CD4-positive, alpha-beta T cell treated with Interleukin-4 for 4 hours (primary cell): ENCODE data around the gene ERCC2.
"Not testable (repeated sequence)": the region's sequence is repeated elsewhere in the genome, so short reads cannot be mapped to it uniquely, and the experiment has no call there.

Source experiments
- DNase-seq: peaks from one replicate; pipeline ENCODE4 v3.0.0-alpha.2; 2020

Gene ERCC2

DNA sequence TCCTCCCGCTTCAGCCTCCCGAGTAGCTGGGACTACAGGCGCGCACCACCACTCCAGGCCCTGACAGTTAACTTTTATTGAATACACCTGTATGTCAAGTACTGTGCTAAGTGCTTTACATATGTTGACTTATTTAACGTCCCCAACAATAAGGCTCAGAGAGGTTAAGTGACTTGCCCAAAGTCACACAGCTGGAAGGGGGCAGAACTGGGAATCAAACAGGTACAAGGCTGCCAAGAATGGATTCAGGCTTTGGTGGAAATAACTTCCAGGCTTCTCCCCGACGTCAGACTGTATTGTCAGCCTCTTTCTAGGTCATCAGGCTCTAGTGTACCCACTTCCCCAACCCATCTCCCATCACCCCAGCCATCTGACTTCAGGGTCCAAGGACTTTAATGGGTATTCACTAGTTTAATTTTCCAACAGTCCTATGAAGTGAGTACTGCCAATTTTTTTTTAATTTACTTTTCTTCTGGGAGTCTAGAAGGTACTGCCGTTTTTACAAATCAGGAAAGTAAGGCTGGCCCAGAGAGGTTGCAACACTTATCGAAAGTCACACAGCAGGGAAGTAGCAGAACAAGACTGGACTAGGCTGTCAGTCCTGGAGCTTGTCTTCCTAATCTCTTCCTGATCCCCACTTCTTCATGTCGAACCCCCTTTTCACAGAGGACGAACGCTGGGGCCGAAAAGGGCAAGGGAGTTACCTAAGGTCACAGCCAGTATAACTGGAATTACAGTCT, 42.8 kb downstream of the ERCC2 start:
- DNase-seq = no peak

DNA sequence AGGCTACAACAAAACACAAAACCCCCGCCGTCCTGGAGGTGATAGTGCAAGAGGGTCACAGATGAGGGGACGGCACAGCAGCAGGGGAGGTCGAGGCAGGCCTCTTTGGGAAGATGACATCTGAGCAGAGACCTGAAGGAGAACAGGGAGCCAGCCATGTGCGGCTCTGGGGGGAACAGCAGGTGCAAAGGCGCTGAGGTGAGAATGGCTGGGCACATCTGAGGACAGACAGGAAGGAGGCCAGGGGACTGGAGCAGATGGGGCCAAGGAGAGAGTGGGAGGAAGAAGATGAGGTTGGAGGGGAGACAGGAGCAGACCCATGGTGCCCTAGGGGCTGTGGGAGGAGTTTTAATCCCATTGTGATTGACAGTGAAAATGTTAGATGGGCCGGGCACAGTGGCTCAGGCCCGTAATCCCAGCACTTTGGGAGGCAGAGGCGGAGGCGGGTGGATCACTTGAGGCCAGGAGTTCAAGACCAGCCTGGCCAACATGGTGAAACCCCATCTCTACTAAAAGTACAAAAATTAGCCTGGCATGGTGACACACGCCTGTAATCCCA, 45.9 kb downstream of the ERCC2 start:
- no peak for DNase-seq

DNA sequence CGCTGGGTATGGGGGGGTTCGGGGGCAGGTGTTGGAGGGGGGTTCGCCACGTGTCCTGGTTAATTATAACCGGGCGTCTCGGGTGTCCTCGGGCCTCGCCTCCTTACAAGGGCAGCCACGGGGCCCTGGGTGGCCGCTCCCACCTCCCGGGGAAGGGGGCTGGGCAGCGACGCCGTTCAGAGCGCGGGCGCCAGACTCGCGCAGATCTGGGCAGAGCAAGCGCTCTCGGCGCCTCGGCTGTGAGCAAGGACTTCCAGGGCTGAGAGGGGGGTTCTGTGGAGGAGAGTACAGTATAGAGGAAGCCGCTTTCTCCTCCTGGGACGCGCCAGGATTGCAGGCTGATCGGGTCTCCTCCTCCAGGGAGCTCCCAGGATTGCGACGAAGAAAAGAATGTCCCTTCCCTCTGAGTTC, 46.7 kb downstream of the ERCC2 start:
- DNase-seq = no peak

DNA sequence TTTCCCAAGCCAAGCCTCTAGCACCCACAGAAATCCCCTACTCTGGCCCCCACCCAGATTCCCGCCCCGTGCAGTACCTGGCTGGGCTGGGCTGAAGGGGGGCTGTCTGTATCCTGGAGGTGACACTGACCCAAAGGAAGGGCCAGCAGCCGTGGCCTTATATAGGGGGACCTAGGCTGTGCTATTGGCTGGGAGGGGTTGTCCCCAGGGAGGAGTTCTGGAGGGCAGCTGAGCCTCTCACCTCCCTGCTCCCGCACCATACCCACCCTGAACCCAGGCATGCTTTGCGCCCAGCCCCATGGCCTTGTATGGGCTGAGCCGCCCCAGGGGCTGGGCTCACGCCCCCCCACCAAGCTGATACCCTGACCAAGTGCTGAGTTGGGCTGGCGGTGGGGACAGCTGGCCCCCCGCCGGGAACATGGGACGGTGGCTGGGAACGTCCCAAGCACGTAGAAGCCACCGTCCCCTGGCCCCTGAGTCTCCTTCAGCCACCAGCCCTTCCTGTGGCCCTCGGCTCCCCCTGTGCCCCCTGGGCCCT, 47.6 kb downstream of the ERCC2 start, which contains the start of gene CKM:
CKM (minus strand) TSS at position 132 of the 538 bp plus-strand sequence. CDS start 3,162 bp downstream, outside the sequence.
- no peak for DNase-seq

DNA sequence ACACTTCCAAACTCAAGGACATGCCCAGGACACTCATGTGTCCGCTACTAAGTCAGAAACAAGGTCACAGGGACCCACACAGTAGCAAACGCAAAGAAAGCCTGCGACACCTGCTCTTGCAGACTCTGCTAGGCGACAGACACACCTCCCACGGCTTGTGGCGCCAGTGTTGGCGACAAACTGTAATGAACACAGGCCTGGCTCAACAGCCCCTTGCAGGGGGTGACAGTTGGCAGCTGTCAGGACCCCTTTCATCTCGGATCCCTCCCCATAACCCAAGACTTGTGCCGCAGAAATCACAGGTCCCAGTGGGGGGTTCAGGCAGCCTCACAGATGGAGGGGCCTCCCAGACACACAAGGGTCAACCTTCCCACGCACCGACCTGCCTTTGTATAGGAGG, 48.1 kb downstream of the ERCC2 start:
- DNase-seq = no peak

DNA sequence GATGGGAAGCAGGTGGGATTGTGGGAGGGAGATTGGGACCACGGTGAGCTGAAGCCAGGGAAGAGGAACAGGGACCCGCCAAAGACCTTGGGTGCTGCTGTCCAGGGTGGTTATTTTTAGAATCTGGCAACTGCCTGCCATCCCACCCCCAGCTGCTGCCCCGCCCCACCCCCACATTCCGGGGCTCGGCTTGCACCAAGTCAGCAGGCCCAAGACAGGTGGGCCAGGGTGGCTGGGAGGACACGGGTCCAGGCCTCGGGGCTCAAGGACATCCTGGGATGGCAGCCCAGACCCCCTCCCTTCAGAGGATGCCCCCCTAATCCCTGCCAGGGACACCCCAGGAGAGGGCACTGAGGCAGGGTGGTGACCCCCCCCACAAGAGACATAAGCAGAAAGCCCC, 48.5 kb downstream of the ERCC2 start:
- no peak for DNase-seq

DNA sequence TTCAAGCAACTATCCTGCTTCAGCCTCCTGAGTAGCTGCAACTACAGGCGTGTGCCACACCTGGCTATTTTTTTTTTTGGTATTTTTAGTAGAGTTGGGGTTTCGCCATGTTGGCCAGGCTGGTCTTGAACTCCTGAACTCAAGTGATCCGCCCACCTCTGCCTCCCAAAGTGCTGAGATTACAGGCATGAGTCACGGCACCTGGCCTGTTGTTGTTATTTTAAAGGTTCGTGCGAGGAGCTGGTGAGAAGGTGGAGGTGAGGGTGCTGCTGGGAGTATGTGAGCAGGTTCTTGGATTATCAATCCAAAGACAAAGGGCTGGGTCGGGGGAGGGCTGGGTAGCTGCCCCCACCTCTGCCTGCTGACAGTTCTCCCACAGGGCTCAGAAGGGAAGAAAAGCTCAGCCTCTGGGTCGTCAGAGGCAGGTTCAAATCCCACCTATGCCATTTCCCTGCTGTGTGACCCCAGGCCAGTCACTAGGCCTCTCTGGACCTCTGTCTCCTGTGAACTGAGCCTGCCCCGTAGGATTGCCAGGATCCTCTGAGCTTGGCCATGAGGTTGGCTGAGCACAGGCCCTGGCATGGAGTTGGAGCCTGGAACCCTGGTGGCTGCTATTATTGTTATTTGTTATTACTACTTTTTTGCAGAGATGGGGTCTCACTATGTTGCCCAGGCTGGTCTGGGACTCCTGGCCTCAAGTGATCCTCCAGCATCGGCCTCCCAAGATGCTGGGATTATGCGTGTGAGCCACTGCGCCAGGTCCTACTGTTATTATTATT, 49.2 kb downstream of the ERCC2 start:
- DNase-seq = no peak

DNA sequence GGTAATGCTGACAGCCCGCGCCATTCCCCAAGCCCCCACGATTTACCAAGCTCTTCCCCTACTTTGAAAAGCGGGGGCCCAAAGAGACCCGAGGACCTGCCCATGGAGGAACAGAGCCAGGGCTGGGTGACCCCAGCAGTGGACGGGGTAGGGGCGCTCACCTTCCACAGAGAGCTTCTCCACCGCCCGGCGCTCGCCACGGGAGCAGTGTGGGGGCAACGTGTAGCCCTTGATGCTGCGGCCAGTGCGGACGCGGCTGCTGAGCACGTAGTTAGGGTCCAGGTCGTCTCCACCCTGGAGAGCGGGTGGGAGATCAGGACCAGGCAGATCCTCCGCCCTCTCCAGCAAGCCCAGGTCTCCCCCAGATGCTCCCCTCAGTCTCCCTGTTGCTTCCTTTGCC, 55.1 kb downstream of the ERCC2 start:
- DNase-seq = no peak

DNA sequence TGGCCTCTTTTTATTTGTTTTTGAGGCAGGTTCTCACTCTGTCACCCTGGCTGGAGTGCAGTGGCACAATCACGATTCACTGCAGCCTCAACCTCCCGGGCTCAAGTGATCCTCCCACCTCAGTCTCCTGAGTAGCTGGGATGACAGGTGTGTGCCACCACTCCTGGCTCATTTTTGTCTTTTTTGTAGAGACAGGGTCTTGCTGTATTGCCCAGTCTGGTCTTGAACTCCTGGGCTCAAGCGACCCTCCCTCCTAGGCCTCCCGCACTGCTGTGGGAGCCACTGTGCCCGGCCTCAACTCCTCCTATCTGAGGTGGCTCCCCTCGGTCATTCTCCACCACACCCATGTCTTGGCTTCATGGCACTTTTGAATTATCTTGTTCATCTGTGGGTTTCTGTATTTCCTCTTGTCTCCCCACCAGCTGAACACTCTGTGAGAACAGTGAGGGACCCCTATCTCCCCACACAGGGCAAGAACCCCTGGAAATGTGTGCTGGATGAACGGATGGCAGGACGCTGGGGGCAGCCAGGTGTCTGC, 55.6 kb downstream of the ERCC2 start:
- no peak for DNase-seq

DNA sequence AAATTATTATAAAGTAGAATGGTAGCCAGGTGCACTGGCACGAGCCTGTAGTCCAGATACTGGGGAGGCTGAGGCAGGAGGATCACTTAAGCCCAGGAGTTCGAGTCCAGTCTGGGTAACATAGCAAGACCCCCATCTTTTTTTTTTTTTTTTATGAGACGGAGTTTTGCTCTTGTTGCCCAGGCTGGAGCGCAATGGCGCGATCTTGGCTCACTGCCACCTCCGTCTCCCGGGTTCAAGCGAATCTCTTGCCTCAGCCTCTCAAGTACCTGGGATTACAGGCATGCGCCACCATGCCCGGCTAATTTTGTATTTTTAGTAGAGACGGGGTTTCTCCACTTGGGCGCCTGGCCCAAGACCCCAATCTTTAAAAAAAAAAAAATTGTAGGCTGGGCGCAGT, 58.1 kb downstream of the ERCC2 start:
- not testable (repeated sequence) for DNase-seq

DNA sequence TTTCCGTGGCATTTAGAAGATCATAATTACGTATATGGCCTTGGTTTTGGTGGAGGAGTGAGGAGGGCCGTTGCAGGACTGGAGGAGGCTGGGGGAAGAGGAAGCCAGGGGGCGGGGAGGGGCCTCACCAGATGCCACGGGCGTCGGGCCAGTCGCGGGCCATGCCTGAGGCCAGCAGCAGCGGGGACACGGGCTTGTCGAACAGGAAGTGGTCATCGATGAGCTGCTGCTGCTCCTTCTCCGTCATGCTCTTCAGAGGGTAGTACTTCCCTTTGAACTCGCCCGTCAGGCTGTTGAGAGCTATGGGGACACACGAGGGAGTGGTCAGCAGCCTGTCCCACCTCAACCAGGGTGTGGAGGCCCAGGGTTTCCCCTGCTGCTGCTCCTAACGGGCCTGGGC, 58.8 kb downstream of the ERCC2 start:
- no peak for DNase-seq

DNA sequence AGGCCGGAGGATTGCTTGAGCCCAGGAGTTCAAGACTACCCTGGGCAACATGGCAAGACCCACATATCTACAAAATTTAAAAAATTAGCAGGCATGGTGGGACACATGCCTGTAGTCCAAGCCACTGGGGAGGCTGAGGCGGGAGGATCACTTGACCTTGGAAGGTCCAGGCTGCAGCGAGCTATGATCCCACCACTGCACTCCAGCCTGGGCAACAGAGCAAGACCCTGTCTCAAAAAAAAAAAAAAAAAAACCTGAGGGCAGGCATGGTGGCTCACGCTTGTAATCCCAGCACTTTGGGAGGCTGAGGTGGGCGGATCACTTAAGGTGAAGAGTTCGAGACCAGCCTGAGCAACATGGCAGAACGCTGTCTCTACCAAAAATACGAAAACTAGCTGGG, 61.1 kb downstream of the ERCC2 start:
- DNase-seq = not testable (repeated sequence)

DNA sequence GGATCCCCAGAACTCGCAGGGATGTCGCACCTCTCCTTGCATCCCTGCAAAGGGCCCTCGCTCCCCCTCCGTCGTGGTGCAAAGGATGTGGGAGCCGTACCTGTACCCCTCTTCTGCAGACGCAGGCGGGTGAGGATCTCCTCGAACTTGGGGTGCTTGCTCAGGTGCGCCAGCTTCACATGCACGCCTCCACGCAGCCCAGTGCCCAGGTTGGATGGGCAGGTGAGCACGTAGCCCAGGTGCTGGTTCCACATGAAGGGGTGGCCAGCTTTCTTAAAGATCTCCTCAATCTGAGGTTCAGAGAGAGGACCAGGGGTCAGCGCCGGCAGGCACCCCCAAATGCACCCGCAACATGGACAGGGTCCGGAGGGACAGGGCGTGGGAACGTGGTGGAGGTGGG, 63.0 kb downstream of the ERCC2 start:
- DNase-seq = no peak

DNA sequence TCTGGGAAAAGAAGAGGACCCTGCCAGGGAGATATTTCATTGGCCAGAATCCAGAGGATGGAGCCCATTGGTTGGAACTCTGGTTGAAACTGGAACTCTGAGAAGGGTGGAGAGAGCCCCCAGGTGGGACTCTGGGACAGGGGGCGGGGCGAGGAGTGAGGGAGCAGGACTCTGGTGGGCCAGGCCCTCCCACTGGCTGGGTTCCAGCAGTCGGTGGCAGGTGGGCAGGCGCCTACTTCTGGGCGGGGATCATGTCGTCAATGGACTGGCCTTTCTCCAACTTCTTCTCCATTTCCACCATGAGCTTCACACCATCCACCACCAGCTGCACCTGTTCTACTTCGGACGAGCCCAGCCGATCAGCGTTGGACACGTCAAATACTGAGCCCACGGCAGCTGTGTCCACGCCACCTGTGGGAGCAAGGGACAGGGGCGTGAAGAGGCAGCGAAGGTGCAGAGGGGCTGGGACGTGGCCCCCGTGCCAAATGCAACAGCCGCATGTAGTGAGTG, 63.8 kb downstream of the ERCC2 start:
- no peak for DNase-seq

DNA sequence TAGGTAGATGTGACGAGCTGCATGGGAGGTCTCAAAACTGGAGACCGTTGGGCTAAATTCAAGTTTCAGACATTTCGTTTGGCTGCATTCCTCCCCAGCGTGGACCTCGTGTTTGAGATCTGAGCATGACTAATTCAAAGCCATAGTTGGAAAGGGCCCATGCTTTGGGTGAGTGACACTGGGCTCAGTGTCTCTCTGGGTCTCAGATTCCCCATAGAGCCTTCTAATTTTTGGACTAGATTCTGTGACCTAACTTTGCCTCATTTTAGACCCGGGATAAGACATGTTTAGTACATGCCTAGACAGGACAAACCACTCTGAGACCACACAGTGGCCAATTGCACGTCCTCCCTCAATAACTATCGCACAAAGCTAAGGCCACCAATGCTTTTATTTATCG, 64.3 kb downstream of the ERCC2 start:
- DNase-seq = no peak

DNA sequence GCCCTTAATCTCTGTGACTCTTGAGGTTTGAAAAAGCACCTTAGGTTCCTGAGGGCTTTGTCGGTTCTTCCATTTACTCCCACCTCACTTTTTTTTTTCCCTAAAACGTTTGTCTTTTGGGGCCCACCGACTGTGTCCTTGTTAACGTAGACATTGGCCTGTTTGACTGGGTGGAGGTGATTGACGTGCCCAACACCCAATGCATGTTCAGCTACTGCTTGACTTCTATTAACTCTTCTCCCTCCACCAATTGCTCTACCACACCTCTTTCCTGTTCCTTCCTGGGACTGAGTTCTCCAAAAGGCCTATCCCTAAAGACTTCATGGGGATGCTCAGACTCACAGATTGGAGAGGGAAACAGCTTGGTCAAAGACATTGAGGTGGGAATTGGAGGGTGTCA, 65.0 kb downstream of the ERCC2 start:
- DNase-seq = no peak

DNA sequence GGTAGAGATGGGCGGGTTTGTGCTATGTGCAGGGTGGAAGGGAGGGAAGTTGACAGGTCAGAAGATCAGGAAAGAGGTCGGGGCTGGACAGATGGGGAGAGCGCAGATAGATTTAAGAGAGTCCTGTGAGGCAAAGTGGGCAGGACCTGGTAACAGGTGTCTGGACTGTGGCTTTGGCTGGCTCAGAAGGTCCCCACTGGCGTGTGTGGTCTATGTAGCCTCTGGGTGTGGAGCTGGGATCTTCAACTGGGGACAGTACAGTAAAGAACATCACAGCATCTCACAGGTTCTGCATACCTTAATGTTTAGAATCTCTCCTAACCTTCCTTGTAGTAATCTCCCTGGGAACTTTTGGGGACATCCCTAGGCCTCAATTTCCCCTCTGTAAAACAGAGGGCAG, 65.4 kb downstream of the ERCC2 start:
- DNase-seq = no peak

DNA sequence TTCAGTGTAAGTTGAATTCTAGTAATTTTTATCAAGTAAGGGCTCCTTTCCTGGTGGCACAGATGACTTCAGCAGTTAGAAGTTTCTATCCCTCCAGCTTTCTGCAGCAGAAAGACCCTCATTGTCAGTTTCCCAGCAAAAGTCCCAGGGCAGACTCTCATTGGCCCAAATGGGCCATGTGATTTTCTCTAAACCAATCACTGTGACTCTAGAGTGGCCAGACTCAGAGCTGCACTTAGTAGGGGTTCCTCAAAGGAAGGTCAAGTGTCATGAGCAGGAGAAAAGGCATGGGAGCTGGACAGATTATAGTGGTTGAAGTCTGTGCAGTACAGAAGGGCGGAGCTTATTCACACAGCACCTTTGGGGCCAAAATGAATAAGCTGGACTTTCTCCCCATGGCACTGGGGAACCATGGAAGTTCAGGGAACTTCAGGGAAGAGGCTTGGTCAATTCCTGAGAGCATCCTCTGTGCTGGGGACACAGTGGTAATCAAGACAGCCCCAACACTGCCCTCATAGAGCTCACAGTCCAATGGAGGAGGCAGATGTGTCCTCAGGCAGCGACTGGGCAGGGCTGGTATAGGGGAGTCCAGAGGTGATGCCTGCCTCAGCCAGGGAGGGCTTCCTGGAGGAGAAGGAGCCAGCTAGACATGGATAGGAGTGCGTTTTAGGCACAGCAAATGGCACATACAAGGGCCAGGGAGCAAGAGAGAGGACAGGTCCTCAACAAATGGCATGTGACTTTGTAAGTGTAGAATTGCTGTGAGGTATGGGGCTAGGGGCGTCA, 66.0 kb downstream of the ERCC2 start:
- DNase-seq = no peak

DNA sequence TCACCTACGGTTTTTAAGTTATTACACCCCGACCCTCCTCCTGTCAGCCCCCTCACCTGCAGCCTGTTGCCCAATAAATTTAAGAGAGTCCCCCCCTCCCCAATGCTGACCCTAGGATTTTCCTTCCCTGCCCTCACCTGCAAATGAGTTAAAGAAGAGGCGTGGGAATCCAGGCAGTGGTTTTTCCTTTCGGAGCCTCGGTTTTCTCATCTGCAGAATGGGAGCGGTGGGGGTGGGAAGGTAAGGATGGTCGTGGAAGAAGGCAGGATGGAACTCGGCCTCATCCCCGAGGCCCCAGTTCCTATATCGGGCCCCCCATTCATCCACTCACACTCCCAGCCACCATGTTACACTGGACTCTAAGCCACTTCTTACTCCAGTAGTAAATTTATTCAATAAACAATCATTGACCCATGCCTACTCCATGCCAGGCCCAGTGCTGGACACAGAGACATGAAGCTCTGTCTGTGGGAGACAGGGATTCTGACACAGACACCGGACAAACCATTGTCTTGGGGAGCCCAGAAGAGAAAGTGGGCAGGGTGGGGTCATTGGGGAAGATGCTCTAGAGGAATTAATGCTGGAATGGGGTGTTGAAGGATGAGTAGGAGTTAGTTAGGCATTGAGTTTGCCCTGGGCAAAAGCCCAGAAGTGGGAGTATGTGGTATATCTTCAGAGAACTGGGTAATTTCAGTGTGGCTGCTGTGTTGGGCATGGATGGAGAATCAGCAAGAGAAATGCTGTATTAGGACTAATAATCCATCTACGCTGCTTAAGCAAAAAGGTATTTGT, 66.9 kb downstream of the ERCC2 start:
- DNase-seq = no peak

DNA sequence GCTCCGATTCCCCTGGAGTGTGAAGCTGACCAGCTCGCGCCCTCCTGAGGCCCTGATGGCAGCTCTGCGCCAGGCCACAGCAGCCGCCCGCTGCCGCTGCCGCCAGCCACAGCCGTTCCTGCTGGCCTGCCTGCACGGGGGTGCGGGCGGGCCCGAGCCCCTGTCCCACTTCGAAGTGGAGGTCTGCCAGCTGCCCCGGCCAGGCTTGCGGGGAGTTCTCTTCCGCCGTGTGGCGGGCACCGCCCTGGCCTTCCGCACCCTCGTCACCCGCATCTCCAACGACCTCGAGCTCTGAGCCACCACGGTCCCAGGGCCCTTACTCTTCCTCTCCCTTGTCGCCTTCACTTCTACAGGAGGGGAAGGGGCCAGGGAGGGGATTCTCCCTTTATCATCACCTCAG, 68.0 kb downstream of the ERCC2 start:
- no peak for DNase-seq
